HG03354 (cell line): ENCODE measurements around the gene INSYN1.

ENCODE experiments used
- ATAC-seq: cut with Tn5 transposase; IDR thresholded peaks from one replicate; pipeline ENCODE4 v1.9.1; 2021; ENCODE audit warnings: mild to moderate bottlenecking; ENCODE audit not compliant: unreplicated experiment, poor library complexity, severe bottlenecking

The INSYN1 gene

DNA sequence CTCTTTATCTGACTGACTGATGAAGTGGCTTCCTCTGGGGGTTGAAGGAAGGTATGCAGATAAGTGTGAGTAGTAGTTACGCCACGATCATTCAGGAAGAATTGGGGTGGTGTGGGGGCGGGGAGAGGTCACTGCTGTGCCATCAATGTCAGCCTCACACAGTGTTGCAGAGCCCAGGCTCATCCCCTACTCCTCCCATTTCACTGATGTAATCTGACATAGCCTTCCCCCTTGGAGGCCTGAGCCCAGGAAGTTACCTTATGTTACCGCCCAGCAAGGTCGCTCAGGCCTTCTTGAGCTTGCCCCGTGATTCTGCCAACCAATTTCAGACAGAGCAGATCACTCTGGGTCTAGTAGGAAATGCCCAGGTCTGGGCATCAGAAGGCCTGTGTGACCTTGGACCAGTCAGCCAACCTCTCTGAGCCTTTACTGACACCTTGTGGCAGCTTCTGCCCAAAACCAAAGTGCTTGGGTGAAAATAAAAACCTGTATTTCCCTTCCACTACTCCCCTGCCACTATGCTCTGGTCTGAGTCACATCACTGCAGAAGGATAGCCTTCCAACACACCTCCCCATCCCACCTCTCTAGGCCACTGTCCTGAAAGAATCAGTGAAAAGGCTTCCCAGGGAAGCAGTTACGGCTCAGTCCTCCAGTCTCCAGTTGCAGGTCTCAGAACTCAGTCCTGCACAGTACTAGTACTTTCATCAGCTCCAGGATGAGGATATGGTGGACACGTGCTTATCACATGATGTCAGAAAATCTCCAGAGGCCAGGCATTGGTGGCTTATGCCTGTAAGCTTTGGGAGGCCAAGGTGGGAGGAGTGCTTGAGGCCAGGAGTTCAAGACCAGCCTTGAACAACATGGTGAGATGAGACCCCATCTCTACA, 28.1 kb upstream of the INSYN1 start:
- no peak for ATAC-seq

DNA sequence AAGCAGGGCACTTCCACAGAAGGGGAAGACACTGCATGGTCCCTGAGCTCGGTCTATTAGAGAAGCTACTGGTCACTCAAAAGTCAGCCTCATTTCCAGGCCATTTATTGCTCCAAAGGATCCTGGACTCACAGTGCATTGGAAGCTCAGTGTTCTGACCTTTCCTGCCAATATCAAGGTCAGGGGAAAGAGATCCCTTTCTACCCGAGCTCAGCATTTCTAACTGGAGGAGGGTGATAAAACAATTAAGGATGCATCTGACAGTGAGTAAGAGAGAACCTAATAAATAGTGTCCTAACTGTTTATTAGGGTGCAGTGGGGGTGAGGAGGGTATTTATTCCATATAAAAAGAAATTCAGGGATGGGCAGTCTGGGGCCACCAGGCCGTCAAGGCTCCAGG, 26.8 kb upstream of the INSYN1 start:
- ATAC-seq = no peak

DNA sequence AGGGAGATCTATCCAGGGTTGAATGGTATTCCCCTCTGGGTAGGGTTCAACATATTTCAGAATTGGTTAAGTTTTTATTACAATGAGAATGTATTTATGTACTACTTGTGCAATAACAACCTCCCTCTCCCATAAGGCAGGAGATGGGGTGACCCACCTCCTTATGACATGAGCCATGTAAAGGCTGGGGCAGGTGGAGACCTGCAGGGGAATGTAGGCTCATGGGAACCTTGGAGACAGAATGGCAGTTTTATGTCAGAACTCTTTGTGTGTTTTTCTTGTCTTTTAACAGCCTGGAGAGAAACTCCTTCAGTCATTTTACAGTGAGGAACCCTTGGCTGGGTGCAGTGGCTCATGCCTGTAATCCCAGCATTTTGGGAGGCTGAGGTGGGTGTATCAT, 24.6 kb upstream of the INSYN1 start:
- ATAC-seq = no peak

DNA sequence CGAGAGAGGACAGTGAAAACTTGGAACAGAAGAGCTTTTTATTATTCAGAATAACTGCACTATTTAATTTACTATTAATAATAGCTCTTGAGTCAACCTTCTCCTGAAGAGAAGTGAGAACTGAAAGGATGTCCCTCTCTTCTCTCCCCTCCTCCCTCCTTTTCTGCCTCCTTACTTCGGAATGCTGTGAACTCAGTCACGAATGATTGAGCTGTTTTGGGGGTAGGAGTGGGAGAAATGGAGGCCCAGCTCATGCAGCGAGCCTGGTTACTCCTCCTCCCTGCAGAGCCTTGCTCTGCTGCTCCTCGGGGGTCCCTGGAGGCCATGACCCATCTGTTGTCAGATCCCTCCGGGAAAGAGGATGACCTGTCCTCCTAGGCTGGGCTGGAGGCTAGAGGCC, 20.3 kb upstream of the INSYN1 start:
- ATAC-seq = no peak

DNA sequence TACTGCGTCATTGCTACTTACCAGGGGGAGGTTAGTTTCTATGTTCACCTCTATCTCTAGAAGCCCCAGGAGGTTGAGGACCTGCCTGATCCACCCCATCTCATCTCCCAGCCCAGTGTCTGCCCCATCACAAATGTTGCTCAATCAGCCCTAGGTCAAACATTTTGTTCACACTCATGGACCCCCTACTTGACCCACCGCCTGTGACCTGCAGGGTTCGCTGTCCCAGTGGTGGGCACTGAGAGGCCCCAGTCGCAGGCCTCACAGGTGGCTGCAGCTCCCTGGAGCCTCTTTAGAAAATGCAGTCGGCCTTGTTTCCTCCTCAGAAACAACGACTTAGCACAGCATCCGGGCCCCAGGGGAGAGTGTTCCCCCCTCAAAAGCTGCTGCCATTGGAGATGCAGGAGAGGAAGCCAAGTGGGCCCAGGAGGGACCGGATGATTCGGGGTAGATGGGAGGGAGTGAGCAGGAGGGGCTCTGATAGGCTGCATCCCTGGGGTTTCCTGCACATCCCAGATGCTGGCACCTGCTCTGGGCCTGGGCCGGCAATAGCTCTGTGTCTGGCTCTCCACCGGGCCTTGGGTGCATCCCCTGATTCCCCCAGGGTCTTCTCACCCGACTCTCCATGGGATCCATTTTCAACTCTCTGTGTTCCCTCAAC, 18.4 kb upstream of the INSYN1 start:
- ATAC-seq = no peak

DNA sequence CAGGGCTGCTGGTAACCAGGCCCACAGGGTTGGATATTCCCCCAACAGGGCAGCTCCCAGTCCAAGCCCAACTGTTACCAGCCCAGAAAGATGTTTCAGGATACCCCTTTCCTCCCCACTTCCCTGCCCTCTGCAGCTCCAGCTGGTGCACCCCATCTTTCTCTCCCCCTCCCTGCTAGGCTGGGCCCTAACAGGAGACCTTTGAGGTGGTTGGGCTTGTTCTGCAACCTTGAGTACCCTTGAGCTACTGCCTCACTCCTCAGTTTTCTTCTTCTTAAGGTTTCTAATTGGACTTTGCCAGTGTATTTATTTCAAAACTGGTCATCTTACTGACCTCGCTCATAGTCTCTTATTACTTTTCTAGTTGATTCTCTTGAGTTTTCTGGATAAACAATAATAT, 16.9 kb upstream of the INSYN1 start:
- no peak for ATAC-seq

DNA sequence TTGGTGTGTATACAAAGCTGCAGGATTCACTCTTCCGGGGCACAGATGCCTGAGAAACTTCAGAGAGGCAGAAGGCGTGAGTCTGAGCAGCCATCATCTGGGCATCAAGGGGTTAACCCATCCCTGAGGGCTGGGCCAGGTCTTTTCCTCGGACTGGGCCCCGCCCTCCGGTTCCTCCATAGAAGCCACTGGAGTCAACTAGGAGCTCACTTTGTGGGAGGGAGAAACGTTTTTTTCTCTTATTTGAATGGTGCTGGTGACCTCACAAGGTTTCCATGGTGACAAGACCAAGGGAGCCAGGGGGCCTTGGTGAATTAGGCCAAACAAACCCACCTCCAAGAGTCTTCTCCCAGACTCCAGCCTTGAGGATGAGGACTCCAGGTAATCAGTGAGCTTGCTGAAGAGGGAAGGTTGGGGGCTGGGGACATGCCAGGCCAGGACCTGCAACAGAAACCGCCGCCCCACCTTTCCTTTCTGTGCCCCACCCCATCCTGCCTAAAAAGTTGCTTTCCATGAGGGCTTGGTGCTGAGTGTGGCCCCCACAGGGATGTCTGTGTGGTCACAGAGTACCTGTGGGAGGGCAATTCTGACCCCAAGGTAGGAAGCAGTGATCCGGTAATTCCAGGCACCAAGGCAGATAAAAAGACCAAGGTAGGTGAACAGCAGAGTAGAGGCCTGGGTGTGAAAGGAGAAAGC, 14.8 kb upstream of the INSYN1 start:
- no peak for ATAC-seq

DNA sequence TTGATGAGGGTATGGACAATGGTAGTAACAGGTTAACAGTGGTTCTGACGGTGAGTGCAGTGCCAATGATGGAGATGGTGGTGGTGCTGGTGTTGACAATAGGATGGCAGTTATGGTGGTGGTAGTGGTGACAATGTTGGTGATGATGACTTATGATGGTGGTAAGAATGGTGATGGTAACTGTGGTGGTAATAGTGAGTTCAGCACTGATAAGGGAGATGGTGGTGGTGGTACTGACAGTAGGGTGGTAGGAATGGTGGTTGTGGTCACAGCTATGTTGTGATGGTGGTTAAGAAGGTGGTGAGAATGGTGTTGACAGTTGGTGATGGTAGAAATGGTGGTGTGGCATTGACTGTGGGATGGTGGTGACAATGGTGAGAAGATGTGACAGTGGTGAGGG, 13.4 kb upstream of the INSYN1 start:
- ATAC-seq = no peak

DNA sequence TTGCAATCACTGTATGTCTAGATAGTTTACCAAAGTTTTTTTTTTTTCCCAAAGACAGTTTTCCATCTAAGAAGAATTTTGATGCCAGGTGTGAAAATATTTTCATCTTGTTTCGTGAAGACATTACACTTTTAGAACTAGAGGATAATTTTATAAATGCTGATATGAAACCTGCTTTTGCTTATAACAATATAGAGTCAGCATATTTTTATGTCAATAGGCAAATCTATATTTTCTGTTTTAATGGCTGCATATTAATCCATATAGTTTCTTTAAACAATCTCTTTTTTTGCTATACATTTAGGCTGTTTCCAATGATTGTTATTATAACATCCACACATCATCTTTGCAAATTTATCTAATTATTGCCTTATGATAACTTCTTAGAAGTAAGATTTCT, 12.6 kb upstream of the INSYN1 start:
- no peak for ATAC-seq

DNA sequence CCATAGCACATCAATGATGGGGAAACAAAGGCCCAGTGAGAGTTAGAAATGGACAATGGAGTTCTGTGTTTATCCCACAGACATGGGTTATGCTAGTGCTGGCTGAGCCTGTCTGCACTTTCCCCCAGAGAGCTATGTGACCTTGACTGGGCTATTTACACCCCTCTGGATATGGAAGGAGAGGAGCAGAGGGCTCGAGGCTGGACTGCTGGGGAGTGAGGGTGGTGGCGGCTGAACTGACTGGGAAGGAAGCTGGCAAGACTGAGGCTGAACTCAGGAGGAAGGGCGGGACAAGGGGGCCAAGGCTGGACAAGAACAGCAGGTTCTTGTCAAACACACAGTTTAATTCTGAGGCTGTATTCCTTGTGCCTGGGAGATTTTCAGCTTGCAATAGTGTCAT, 10.8 kb upstream of the INSYN1 start:
- no peak for ATAC-seq

DNA sequence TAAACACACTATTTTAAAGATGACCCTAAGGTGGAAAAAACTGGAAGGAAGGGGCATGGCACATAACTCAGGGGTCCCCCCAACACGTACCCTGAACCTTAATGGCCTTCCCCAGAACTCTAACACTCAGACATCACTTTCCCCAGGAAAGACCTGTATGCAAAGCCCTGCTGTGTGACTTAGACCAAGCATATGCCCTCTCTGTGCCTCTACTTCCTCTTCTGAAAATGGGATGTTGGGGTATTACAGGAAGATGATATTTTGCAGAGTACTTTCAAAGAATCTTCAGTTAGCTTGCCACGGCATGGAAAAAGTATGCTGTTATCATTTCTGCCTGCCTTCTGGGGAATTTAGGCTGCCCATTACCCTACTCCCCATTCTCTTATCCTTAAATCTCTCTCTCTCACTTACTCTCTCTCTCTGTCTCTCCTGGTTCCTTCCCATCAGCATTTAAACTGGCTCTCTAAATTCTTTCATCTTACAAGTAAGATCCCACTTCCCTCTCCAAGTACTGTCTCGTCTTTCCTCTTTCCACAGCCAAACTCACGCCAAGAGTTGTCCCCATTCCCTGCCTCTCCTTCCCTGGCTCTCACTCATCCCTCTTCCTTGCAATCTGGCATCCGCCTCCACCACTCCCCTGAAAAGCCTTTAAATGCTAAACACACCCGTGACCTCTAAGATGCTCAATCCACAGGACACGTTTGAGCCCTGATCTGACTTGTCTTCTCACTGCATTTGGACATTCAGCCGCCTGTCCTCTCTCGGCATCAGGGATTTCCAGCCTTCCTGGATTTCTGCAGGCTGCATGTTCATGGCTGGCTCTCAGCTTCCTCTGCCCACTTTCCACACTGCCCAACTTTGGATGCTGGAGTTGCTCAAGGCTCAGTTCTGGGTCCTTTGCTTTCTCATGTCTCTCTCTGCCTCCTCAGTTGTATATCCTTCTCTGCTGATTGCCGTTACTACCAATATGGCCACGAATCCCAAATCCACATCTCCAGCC, 7.5 kb upstream of the INSYN1 start:
- ATAC-seq = no peak

DNA sequence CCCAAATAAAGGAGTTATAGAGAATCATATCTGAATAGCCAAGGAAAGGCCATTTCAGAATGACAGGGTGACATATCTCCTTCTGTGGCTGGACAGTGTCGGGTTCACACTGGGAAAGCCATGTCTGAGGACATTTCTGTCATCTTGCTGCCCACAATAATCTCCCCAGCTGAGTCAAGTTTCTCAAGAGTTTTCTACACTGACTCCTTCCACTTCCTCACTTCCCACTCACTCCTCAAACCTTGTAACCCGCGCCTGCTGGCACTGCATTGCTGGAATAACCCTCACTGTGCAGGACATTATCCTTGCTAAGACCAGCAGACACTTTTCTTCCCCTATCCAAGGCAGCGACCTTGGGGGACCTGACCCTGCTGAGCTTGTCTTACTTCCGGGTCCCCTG, 5.3 kb upstream of the INSYN1 start:
- no peak for ATAC-seq

DNA sequence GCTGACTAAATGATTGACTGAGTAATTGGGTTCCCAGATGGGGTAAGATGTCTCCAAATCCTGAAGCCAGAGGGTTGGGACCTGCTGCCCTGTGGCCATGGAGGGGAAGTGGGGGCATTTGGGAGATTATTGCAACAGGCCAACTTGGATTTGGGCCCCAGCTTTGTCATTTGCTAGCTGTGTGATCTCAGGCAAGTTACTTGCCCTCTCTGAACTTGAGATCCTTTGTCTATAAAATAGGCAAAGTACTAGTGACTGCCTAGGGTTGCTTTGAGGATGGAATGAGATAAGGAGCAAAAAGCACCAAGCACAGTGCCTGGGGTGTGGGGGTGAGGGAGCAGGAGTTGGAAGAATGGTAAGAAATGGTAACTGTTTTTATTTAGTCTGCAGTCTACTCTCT, 4.4 kb upstream of the INSYN1 start:
- no peak for ATAC-seq

DNA sequence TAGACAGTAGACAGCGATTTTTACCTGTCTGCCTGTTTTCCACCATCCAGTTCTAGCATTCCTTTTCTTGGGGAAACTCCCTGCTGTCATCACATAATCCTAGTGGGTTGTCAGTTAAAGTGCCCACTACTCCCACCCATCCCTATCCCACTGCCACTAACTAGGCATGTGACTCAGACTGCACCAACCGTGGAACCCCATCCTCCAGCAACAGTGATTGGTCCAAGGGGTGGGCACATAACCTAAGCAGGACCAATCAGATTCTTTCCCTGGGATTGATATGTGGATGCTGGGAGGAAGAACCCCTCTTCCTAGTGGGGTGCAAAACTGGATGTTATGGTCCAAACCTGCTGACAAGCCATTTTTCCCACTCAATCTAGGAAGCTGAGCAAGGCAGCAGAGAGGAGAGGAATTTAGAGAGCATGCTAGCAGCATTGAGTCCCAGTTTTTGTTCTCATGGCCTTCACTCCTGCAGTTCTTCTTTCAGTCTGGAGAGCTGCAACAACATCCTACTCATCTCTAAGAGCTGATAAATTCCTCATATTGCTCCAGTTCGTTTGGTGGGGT, 3.9 kb upstream of the INSYN1 start:
- no peak for ATAC-seq

DNA sequence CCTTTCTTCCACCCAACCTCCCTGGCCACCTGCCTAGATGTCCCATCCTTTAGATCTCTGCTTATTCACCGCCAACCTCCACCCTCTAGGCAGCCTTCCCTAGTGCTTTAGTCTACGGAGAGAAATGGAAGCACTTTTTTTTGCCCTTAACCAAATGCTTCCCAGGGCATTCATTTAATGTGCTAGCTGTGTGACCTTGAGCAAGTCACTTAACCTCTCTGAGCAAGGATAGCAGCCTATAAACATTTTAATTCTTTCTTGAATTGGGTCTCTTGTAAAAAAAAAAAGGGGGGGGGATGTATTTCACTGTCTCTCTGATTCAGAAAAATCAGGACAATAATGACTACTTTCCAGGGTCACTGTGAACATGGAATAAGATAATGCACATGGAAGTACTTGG, 3.2 kb upstream of the INSYN1 start:
- ATAC-seq = no peak

DNA sequence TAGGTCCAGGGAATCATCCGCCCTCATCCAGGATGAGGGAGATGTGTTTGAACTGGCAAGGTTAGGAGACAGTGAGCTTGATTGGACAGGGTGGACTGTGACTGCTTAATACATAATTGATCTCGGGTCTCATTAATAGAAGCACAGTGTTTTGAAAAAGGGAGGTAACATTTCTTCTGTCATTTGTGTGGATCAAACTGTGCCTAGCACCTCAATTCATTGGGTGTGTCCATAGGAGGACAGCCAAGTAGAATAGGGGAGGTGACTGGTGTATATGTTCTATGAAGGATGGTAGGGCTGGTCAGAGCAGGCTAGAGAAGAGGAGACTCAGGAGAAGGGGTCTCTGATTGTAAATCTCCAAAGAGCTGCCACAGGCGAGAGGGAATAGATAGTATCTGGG, 2.8 kb upstream of the INSYN1 start:
- ATAC-seq = no peak

DNA sequence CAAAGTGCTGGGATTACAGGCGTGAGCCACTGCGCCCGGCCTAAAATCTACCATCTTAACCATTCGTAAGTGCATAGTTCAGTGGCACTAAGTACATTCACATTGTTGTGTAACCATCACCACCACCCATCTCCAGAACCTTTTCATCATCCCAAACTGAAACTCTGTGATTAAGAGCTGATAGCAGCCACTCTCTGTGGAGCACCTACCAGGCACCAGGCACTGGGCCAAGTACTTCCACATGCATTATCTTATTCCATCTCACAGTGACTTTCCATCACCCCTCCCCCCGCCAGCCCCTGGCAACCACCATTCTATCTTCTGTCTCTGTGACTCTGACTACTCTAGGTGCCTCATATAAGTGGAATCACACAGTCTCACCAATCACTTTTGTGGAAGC, 2.3 kb upstream of the INSYN1 start:
- no peak for ATAC-seq

DNA sequence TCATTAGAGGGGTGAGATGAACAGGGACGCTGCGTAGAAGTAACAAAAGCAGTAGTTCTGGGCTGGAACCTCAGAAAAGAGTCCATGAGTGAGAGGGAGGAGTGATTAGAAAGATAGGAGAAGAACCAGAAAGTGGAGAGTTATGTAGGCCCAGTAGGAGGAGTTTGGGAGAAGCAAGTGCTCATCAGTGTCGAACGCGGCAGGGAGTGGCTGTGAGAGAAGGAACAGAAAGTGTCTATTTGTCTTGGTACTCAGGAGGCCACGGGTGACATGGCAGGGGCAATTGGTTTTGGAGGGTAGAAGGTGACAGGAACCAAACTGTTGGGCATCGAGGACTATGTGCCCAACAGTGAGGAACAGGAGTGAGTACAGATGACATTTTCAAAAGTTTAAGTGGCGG, 1.3 kb upstream of the INSYN1 start:
- no peak for ATAC-seq

DNA sequence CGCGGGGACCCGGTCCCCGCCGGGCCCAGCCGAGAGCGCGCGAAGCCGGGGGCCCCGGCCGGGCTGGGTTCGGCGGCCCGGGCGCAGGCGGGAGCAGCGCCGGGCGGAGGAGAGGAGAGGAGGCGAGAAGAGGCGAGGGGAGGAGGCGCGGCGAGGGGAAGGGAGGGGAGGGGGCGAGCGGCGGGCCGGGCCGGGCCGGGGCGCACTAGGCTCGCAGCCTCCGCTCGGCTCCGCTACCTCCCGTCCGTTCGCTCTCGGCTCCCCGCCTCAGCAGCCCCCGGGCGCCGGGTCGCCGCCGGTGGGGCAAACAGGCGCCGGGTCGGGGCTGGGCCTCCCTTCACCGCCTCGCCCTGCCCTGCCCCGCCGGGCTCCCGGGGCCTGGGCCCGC, 351 bp downstream of the INSYN1 start:
- ATAC-seq = no peak
